OCI-LY7 (cell line): ENCODE results near the gene LAMTOR4. TPM values are rescaled to one million over a fixed set of nuclear protein-coding genes. Genes with fewer than 3 reads are reported as not detected.

ENCODE experiments used
- BruUV-seq: library from RNA; stranded (reverse); fragments of 400-500 nt; replicated peaks from 2 replicates; lab custom pipeline; 2021; lab: Mats Ljungman, UMichigan
- CTCF ChIA-PET: fragments of 300-600 bp; sonication (Branson Sonifier 250); formaldehyde crosslinking; loops from one replicate; lab custom pipeline; 2022; ENCODE audit warnings: antibody characterized with exemption; ENCODE audit not compliant: unreplicated experiment; lab: Charles Lee
- POLR2A ChIA-PET: fragments of 300-600 bp; sonication (Branson Sonifier 250); formaldehyde crosslinking; loops from one replicate; lab custom pipeline; 2022; ENCODE audit warnings: antibody characterized with exemption; lab: Charles Lee
- DNase-seq: peaks from one replicate; pipeline ENCODE4 v3.0.0-alpha.2; 2015; ENCODE audit warnings: low spot score
- H2AFZ ChIP-seq: fragments of 200-600 bp; sonication (generic), shearing (Covaris generic); 2 replicates; pipeline ENCODE4 v1.6.1; 2014; ENCODE audit warnings: mild to moderate bottlenecking, antibody characterized with exemption, low read length, moderate library complexity
- H3K27ac ChIP-seq: fragments of 200-600 bp; sonication (generic); 2 replicates; pipeline ENCODE4 v1.5.1; 2014; ENCODE audit warnings: mixed run types, low read depth, mild to moderate bottlenecking, moderate library complexity, low read length, inconsistent platforms; ENCODE audit not compliant: poor library complexity, severe bottlenecking
- H3K36me3 ChIP-seq: fragments of 200-600 bp; sonication (generic); 2 replicates; pipeline ENCODE4 v1.6.1; 2014; ENCODE audit warnings: mild to moderate bottlenecking, antibody characterized with exemption, low read length, moderate library complexity, mixed read lengths; ENCODE audit not compliant: insufficient read depth
- H3K4me1 ChIP-seq: fragments of 200-600 bp; sonication (generic); 2 replicates; pipeline ENCODE4 v1.5.1; 2014; ENCODE audit warnings: mild to moderate bottlenecking, low read length; ENCODE audit not compliant: insufficient read depth, poor library complexity, severe bottlenecking
- H3K4me2 ChIP-seq: fragments of 200-600 bp; sonication (generic); 2 replicates; pipeline ENCODE4 v1.6.1; 2014; ENCODE audit warnings: mild to moderate bottlenecking, low read length
- H3K4me3 ChIP-seq: fragments of 200-600 bp; sonication (generic); 2 replicates; pipeline ENCODE4 v1.5.1; 2014; ENCODE audit warnings: mild to moderate bottlenecking, low read depth, low read length; ENCODE audit not compliant: poor library complexity, severe bottlenecking
- H3K79me2 ChIP-seq: fragments of 200-600 bp; sonication (generic); 2 replicates; pipeline ENCODE4 v1.6.1; 2016; ENCODE audit warnings: low read depth, mild to moderate bottlenecking, low read length, moderate library complexity, mixed read lengths; ENCODE audit not compliant: insufficient read depth
- H3K9me2 ChIP-seq: fragments of 200-600 bp; sonication (generic); 2 replicates; pipeline ENCODE4 v1.6.1; 2016; ENCODE audit warnings: mild to moderate bottlenecking, low read length, mixed read lengths; ENCODE audit not compliant: insufficient read depth
- H3K9me3 ChIP-seq: fragments of 200-600 bp; sonication (generic); 2 replicates; pipeline ENCODE4 v1.6.1; 2014; ENCODE audit warnings: mild to moderate bottlenecking, mixed run types, low read length, mixed read lengths
- H4K20me1 ChIP-seq: fragments of 200-600 bp; sonication (generic); 2 replicates; pipeline ENCODE4 v1.6.1; 2014; ENCODE audit warnings: mild to moderate bottlenecking, antibody characterized with exemption, low read length, moderate library complexity, mixed read lengths; ENCODE audit not compliant: insufficient read depth
- EZH2phosphoT487 ChIP-seq: fragments of 200-600 bp; sonication (generic); IDR thresholded peaks from 2 replicates; pipeline ENCODE4 v1.6.1; 2018; ENCODE audit warnings: low read depth, borderline replicate concordance, mild to moderate bottlenecking, mixed run types, antibody characterized with exemption, low read length, moderate library complexity, mixed read lengths
- intact Hi-C: fragments of 100-400 bp; cut with micrococcal nuclease; formaldehyde crosslinking; loops from one replicate; pipeline ENCODE4 v1.10.0; 2022; ENCODE audit not compliant: unreplicated experiment
- total RNA-seq, 2 experiments: library from RNA; depleted of rRNA in 1 of 2; stranded (reverse); fragments of >200 nt in 1 of 2; shearing (Covaris generic) in 1 of 2; gene quantifications; 2 replicates each; pipeline ENCODE4 v1.2.3, GENCODE V29; 2014 to 2022
- TF ChIP-seq, protein P1 (sequence below): fragments of 200-600 bp; sonication (generic); conservative IDR thresholded peaks from 2 replicates; pipeline ENCODE4 v1.5.1; 2014; ENCODE audit warnings: mild to moderate bottlenecking, antibody characterized with exemption, low read length, moderate library complexity, mixed read lengths

Gene LAMTOR4
- total RNA-seq, 2 experiments from 2014 or later, result 237 to 243 TPM

DNA sequence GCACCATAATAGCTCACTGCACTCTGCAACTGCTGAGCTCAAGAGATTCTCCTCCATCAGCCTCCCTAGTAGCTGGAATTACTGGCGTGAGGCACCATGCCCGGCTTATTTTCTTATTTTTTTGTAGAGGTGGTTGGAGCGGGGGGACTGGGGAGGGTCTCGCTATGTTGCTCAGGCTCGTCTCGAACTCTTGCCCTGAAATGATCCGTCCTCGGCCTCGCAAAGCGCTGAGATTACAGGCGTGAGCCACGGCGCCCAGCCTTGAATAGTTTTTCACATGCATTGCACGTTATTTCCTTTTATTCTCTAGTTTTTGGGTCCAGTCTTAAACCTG lies 526 bp upstream of the LAMTOR4 start:
- H3K79me2 ChIP-seq, result peaks cover 37% of the 10 kb centered on the region
- TF ChIP-seq, protein P1, sequence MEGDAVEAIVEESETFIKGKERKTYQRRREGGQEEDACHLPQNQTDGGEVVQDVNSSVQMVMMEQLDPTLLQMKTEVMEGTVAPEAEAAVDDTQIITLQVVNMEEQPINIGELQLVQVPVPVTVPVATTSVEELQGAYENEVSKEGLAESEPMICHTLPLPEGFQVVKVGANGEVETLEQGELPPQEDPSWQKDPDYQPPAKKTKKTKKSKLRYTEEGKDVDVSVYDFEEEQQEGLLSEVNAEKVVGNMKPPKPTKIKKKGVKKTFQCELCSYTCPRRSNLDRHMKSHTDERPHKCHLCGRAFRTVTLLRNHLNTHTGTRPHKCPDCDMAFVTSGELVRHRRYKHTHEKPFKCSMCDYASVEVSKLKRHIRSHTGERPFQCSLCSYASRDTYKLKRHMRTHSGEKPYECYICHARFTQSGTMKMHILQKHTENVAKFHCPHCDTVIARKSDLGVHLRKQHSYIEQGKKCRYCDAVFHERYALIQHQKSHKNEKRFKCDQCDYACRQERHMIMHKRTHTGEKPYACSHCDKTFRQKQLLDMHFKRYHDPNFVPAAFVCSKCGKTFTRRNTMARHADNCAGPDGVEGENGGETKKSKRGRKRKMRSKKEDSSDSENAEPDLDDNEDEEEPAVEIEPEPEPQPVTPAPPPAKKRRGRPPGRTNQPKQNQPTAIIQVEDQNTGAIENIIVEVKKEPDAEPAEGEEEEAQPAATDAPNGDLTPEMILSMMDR, result no peak
- no peak for TF ChIP-seq EZH2phosphoT487
- H3K27ac ChIP-seq, result peak overlapping the region; percentile 65
- ChIA-PET CTCF (interaction anchor here (1.0 kb wide), 2 partner anchors 10 to 15 kb away, joined by 3 read pairs; no protein-coding TSS in a partner anchor), POLR2A (interaction anchor here (0.5 to 3.4 kb wide), 14 partner anchors 9 to 333 kb away, joined by 3 to 34 read pairs (median 6); partner anchors contain the start of genes GPC2, STAG3 and TRAPPC14)
- TSS peak; percentile 82 for BruUV-seq
- H3K9me2 ChIP-seq, result no peaks in the 10 kb centered on the region
- peak overlapping the region; percentile 62 for H2AFZ ChIP-seq
- intact Hi-C loops, result loop anchor here (5.0 kb wide), 1 partner anchor 74 kb away; no protein-coding TSS in a partner anchor
- no peak for DNase-seq
- no peaks in the 10 kb centered on the region for H4K20me1 ChIP-seq
- H3K4me2 ChIP-seq, result peak overlapping the region; percentile 88
- peak overlapping the region; percentile 63 for H3K4me3 ChIP-seq
- peaks cover 36% of the 10 kb centered on the region for H3K4me1 ChIP-seq
- H3K36me3 ChIP-seq, result peaks cover 19% of the 10 kb centered on the region; the same call in 1 of the 2 replicates
- H3K9me3 ChIP-seq, result no peaks in the 10 kb centered on the region

- Histone ChIP-seq H3K4me2 (peak overlapping the region; percentile 69), H3K9me3 (no peaks in the 10 kb centered on the region), H3K4me3 (peak overlapping the region; percentile 43), H3K27ac (peak overlapping the region; percentile 61), H3K79me2 (peaks cover 42% of the 10 kb centered on the region), H3K36me3 (peaks cover 61% of the 10 kb centered on the region), H4K20me1 (peaks cover 7% of the 10 kb centered on the region; the same call in 1 of the 2 replicates), H3K9me2 (no peaks in the 10 kb centered on the region), H2AFZ (no peak overlapping the region), H3K4me1 (peaks cover 60% of the 10 kb centered on the region)
- no TSS peak for BruUV-seq
- peak; percentile 51 for DNase-seq
- no peak for TF ChIP-seq EZH2phosphoT487
- TF ChIP-seq, protein P1, result peak; percentile 35; the same call in 1 of the 2 replicates
- ChIA-PET POLR2A (no interaction called here), CTCF (no interaction called here)
- intact Hi-C loops, result no loop called here
Measured at GRCh38 chr7:100152404-100152803, 3.7 kb downstream of the LAMTOR4 start.

DNA sequence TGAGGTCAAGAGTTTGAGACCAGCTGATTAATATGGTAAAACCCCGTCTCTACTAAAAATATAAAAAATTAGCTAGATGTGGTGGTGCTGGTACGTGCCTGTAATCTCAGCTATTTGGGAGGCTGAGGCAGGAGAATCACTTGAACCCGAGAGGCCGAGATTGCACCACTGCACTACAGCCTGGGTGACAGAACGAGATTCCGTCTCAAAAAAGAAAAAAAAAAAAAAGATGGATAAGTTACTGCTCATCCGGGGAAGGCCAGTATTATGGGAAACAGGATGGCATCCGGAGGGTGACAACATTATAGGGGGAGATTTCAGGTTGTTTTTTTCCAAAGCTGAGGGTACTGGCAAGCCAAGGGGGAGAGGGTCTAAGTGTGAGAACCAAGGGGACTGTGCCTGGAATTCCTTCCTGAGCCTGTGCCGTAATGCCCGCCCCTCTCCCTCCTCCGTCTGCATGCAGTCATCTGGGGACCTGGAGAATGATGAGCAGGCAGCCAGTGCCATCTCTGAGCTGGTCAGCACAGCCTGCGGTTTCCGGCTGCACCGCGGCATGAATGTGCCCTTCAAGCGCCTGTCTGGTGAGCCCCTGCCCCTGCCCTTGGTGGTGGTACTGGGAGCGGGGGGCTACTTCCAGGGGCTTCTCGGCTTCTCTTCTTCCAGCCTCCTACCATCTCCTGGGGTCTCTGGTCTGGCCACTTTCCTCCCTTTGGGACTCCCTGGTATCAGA lies 4.4 kb downstream of the LAMTOR4 start:
- POLR2A ChIA-PET, result no interaction called here
- intact Hi-C loops, result no loop called here
- H3K4me1 ChIP-seq, result peaks cover 59% of the 10 kb centered on the region
- peak overlapping the region; percentile 69 for H3K4me2 ChIP-seq
- TF ChIP-seq EZH2phosphoT487, result no peak
- TF ChIP-seq, protein P1, result no peak; the same call in 1 of the 2 replicates
- H2AFZ ChIP-seq, result no peak overlapping the region
- peaks cover 48% of the 10 kb centered on the region for H3K79me2 ChIP-seq
- no peaks in the 10 kb centered on the region for H3K9me2 ChIP-seq
- CTCF ChIA-PET, result no interaction called here
- H3K27ac ChIP-seq, result peak overlapping the region; percentile 61
- H3K36me3 ChIP-seq, result peaks cover 63% of the 10 kb centered on the region
- no peak for DNase-seq
- no peak overlapping the region for H3K4me3 ChIP-seq
- no peaks in the 10 kb centered on the region for H3K9me3 ChIP-seq
- BruUV-seq, result TSS peak; percentile 50
- peaks cover 10% of the 10 kb centered on the region; the same call in 1 of the 2 replicates for H4K20me1 ChIP-seq
